Panc1 (cell line): ENCODE measurements around the gene RIC3.

ENCODE experiments used
- CTCF ChIP-seq: fragments of 450-650 bp; IDR thresholded peaks from 2 replicates; pipeline ENCODE4 v1.5.1; 2017; ENCODE audit warnings: mild to moderate bottlenecking
- POLR2AphosphoS5 ChIP-seq: IDR thresholded peaks from 2 replicates; pipeline ENCODE4 v1.6.1; 2012; ENCODE audit warnings: mild to moderate bottlenecking, low read depth, low read length, moderate library complexity
- REST ChIP-seq, 2 experiments: IDR thresholded peaks; 2 replicates each; pipeline ENCODE4 v1.6.1; 2011 to 2012; ENCODE audit warnings: low read depth in 2 of 2, control low read depth in 1 of 2, low read length in 1 of 2, mild to moderate bottlenecking in 1 of 2, moderate library complexity in 1 of 2; ENCODE audit not compliant: insufficient read depth in 1 of 2
- SIN3A ChIP-seq: IDR thresholded peaks from 2 replicates; pipeline ENCODE4 v1.6.1; 2012; ENCODE audit warnings: low read depth, mild to moderate bottlenecking, low read length, moderate library complexity, borderline replicate concordance; ENCODE audit not compliant: insufficient read depth
- TCF7L2 ChIP-seq: IDR thresholded peaks from 2 replicates; pipeline ENCODE4 v1.6.1; 2011; ENCODE audit warnings: mild to moderate bottlenecking, low read depth, low read length, inconsistent platforms

GRCh38 chr11:8061555-8062428, 107.0 kb downstream of the RIC3 start:
- TF ChIP-seq POLR2AphosphoS5 (no peak), CTCF (no peak), SIN3A (no peak), REST (IDR thresholded peaks at IDR 0.05; ENCODE audit: insufficient read depth in 1 of 2, low read depth in 2 of 2, low read length in 1 of 2) (no peak), TCF7L2 (no peak)
